K562 (cell line): ENCODE results near the gene MRPL2. TPM values are rescaled to one million over a fixed set of nuclear protein-coding genes. Genes with fewer than 3 reads are reported as not detected.

ENCODE experiments used
- BCOR ChIP-seq: fragments of 450-650 bp; IDR thresholded peaks from 2 replicates; pipeline ENCODE4 v1.6.1; 2016
- MED1 ChIP-seq: sonication (generic); formaldehyde crosslinking; IDR thresholded peaks from 2 replicates; pipeline ENCODE4 v1.8.1; 2023; ENCODE audit warnings: missing genetic modification reagents, borderline replicate concordance
- NELFE ChIP-seq: IDR thresholded peaks from 2 replicates; pipeline ENCODE4 v1.6.1; 2011; ENCODE audit warnings: mild to moderate bottlenecking; ENCODE audit not compliant: insufficient read depth, insufficient read length
- TCFL5 ChIP-seq: fragments of 250-450 bp; sonication (Bioruptor Pico); conservative IDR thresholded peaks from 2 replicates; pipeline ENCODE4 v1.6.1; 2021; ENCODE audit warnings: mild to moderate bottlenecking, moderate library complexity, matching md5 sums
- TFAM ChIP-seq: fragments of 250-450 bp; sonication (Bioruptor Pico); conservative IDR thresholded peaks from 2 replicates; pipeline ENCODE4 v1.5.0; 2021; ENCODE audit warnings: mild to moderate bottlenecking, moderate library complexity
- ZNF79 ChIP-seq: fragments of 250-450 bp; sonication (Bioruptor Pico); IDR thresholded peaks from 2 replicates; pipeline ENCODE4 v1.4.0; 2020; ENCODE audit warnings: low read depth, mild to moderate bottlenecking, moderate library complexity
- polyA plus RNA-seq, 8 experiments: library from polyadenylated mRNA; depleted of rRNA in 4 of 8; stranded (reverse) in 5 of 8; unstranded in 3 of 8; fragments of >200 nt; fragmentation: Nextera tagmentation in 2 of 8; fragmentation: Illumina TruSeq in 1 of 8; extraction: Ambion mirVana in 2 of 8; extraction: Trizol in 1 of 8; gene quantifications; 2 replicates each; pipeline versions ENCODE4 v1.2.1 to v1.2.3, GENCODE V29; 2011 to 2014; ENCODE audit warnings: inconsistent platforms in 1 of 8, missing spikeins in 1 of 8
- total RNA-seq, 7 experiments: library from RNA; depleted of rRNA in 6 of 7; stranded (reverse); fragments of >200 nt in 6 of 7; fragmentation: Illumina TruSeq in 2 of 7; extraction: Trizol in 2 of 7; gene quantifications; 2 replicates each; pipeline versions ENCODE4 v1.2.1 to v1.2.3, GENCODE V29; 2011 to 2021; ENCODE audit warnings: low replicate concordance in 1 of 7
- TF ChIP-seq, protein P1 (sequence below): fragments of 150-350 bp; IDR thresholded peaks from 2 replicates; pipeline ENCODE4 v1.6.1; 2014; ENCODE audit warnings: low read depth, mild to moderate bottlenecking, low read length, borderline replicate concordance
- TF ChIP-seq, protein P2 (sequence below): fragments of 200-600 bp; sonication (generic); IDR thresholded peaks from one replicate; pipeline ENCODE4 v1.6.1; 2012; ENCODE audit warnings: mild to moderate bottlenecking, low read depth, low read length, inconsistent platforms
- TF ChIP-seq, protein P3 (sequence below), 3 experiments: IDR thresholded peaks in 2 of 3; conservative IDR thresholded peaks in 1 of 3; 2 replicates each; pipeline ENCODE4 v1.5.1; 2011 to 2012; ENCODE audit warnings: low read length in 3 of 3, mild to moderate bottlenecking in 3 of 3, control low read depth in 2 of 3, improper control_type of control experiment in 1 of 3, inconsistent platforms in 1 of 3, low read depth in 1 of 3, mixed read lengths in 1 of 3, moderate library complexity in 1 of 3; ENCODE audit not compliant: insufficient read depth in 2 of 3

MRPL2 gene
- total and polyA plus RNA-seq, 9 of the 15 experiments (the other 6 are each of a cell fraction or from before 2014, with no cell fraction given) = 63.1 to 262 (median 121) TPM

DNA sequence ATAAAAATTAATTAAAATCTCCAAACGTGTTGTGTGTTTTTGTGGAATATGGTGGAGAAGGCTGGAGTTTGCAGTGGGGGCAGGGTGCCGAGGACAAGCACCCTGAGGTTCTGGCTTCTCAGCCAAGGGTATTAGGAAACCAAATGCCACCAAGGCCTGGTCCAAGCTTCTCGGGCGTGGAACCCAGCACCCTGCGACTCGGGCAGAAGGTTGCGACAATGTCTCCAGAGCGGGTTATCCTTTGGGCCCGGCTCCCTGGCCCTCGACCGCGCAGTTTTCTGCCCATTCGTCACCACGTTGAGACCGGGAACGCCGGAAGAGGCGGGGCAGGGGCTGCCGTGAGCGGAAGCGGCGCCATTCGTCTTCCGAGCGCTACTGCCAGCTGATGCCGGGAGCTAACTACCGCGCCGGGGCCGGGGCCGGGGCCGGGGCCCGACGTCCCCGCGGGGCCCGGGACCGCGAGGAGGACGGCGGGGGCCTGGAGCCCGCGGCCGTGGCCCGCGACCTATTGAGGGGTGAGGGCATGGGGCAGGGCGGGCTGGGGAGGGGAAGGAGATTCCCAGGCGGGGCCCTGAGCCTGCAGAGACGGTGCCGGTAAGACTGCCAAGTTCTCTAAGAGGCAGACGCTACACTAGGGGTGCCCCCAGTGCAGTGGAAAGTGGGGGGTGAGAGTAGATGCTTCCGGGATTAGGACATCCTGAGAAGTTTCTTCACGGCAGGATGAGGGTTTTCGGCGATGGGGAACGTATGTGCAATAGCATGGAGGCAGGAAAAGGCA, 37.8 kb downstream of the MRPL2 start, which contains the start of gene RRP36 (continued):
- TF ChIP-seq, protein P1, sequence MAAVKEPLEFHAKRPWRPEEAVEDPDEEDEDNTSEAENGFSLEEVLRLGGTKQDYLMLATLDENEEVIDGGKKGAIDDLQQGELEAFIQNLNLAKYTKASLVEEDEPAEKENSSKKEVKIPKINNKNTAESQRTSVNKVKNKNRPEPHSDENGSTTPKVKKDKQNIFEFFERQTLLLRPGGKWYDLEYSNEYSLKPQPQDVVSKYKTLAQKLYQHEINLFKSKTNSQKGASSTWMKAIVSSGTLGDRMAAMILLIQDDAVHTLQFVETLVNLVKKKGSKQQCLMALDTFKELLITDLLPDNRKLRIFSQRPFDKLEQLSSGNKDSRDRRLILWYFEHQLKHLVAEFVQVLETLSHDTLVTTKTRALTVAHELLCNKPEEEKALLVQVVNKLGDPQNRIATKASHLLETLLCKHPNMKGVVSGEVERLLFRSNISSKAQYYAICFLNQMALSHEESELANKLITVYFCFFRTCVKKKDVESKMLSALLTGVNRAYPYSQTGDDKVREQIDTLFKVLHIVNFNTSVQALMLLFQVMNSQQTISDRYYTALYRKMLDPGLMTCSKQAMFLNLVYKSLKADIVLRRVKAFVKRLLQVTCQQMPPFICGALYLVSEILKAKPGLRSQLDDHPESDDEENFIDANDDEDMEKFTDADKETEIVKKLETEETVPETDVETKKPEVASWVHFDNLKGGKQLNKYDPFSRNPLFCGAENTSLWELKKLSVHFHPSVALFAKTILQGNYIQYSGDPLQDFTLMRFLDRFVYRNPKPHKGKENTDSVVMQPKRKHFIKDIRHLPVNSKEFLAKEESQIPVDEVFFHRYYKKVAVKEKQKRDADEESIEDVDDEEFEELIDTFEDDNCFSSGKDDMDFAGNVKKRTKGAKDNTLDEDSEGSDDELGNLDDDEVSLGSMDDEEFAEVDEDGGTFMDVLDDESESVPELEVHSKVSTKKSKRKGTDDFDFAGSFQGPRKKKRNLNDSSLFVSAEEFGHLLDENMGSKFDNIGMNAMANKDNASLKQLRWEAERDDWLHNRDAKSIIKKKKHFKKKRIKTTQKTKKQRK = no peak
- TF ChIP-seq ZNF79 (CRISPR knock-in tag) = no peak
- TF ChIP-seq, protein P2, sequence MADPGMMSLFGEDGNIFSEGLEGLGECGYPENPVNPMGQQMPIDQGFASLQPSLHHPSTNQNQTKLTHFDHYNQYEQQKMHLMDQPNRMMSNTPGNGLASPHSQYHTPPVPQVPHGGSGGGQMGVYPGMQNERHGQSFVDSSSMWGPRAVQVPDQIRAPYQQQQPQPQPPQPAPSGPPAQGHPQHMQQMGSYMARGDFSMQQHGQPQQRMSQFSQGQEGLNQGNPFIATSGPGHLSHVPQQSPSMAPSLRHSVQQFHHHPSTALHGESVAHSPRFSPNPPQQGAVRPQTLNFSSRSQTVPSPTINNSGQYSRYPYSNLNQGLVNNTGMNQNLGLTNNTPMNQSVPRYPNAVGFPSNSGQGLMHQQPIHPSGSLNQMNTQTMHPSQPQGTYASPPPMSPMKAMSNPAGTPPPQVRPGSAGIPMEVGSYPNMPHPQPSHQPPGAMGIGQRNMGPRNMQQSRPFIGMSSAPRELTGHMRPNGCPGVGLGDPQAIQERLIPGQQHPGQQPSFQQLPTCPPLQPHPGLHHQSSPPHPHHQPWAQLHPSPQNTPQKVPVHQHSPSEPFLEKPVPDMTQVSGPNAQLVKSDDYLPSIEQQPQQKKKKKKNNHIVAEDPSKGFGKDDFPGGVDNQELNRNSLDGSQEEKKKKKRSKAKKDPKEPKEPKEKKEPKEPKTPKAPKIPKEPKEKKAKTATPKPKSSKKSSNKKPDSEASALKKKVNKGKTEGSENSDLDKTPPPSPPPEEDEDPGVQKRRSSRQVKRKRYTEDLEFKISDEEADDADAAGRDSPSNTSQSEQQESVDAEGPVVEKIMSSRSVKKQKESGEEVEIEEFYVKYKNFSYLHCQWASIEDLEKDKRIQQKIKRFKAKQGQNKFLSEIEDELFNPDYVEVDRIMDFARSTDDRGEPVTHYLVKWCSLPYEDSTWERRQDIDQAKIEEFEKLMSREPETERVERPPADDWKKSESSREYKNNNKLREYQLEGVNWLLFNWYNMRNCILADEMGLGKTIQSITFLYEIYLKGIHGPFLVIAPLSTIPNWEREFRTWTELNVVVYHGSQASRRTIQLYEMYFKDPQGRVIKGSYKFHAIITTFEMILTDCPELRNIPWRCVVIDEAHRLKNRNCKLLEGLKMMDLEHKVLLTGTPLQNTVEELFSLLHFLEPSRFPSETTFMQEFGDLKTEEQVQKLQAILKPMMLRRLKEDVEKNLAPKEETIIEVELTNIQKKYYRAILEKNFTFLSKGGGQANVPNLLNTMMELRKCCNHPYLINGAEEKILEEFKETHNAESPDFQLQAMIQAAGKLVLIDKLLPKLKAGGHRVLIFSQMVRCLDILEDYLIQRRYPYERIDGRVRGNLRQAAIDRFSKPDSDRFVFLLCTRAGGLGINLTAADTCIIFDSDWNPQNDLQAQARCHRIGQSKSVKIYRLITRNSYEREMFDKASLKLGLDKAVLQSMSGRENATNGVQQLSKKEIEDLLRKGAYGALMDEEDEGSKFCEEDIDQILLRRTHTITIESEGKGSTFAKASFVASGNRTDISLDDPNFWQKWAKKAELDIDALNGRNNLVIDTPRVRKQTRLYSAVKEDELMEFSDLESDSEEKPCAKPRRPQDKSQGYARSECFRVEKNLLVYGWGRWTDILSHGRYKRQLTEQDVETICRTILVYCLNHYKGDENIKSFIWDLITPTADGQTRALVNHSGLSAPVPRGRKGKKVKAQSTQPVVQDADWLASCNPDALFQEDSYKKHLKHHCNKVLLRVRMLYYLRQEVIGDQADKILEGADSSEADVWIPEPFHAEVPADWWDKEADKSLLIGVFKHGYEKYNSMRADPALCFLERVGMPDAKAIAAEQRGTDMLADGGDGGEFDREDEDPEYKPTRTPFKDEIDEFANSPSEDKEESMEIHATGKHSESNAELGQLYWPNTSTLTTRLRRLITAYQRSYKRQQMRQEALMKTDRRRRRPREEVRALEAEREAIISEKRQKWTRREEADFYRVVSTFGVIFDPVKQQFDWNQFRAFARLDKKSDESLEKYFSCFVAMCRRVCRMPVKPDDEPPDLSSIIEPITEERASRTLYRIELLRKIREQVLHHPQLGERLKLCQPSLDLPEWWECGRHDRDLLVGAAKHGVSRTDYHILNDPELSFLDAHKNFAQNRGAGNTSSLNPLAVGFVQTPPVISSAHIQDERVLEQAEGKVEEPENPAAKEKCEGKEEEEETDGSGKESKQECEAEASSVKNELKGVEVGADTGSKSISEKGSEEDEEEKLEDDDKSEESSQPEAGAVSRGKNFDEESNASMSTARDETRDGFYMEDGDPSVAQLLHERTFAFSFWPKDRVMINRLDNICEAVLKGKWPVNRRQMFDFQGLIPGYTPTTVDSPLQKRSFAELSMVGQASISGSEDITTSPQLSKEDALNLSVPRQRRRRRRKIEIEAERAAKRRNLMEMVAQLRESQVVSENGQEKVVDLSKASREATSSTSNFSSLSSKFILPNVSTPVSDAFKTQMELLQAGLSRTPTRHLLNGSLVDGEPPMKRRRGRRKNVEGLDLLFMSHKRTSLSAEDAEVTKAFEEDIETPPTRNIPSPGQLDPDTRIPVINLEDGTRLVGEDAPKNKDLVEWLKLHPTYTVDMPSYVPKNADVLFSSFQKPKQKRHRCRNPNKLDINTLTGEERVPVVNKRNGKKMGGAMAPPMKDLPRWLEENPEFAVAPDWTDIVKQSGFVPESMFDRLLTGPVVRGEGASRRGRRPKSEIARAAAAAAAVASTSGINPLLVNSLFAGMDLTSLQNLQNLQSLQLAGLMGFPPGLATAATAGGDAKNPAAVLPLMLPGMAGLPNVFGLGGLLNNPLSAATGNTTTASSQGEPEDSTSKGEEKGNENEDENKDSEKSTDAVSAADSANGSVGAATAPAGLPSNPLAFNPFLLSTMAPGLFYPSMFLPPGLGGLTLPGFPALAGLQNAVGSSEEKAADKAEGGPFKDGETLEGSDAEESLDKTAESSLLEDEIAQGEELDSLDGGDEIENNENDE = no peak
- no peak for TF ChIP-seq MED1 (CRISPR knock-in tag)
- TF ChIP-seq NELFE = no peak
- no peak for TF ChIP-seq TCFL5 (CRISPR knock-in tag)
- TF ChIP-seq TFAM (CRISPR knock-in tag) = no peak
- TF ChIP-seq, protein P3, sequence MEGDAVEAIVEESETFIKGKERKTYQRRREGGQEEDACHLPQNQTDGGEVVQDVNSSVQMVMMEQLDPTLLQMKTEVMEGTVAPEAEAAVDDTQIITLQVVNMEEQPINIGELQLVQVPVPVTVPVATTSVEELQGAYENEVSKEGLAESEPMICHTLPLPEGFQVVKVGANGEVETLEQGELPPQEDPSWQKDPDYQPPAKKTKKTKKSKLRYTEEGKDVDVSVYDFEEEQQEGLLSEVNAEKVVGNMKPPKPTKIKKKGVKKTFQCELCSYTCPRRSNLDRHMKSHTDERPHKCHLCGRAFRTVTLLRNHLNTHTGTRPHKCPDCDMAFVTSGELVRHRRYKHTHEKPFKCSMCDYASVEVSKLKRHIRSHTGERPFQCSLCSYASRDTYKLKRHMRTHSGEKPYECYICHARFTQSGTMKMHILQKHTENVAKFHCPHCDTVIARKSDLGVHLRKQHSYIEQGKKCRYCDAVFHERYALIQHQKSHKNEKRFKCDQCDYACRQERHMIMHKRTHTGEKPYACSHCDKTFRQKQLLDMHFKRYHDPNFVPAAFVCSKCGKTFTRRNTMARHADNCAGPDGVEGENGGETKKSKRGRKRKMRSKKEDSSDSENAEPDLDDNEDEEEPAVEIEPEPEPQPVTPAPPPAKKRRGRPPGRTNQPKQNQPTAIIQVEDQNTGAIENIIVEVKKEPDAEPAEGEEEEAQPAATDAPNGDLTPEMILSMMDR (IDR thresholded peaks at IDR 0.05 in 2 of 3, conservative IDR thresholded peaks at IDR 0.05 in 1 of 3; ENCODE audit: insufficient read depth in 2 of 3, low read depth in 1 of 3, low read length in 3 of 3) = no peak
- no peak for TF ChIP-seq BCOR
